Fibroblast of mammary gland (primary cell): ENCODE results near the gene TEX13C.

Experiments
- DNase-seq: peaks from one replicate; pipeline ENCODE4 v3.0.0-alpha.2; 2010; ENCODE audit warnings: low read depth
- H3K4me3 ChIP-seq: 2 replicates; pipeline ENCODE4 v1.5.1; 2011; ENCODE audit warnings: low read depth, mild to moderate bottlenecking, low read length, moderate library complexity; ENCODE audit not compliant: control insufficient read depth
- TF ChIP-seq, protein P1 (sequence below): conservative IDR thresholded peaks from 2 replicates; pipeline ENCODE4 v1.5.1; 2011; ENCODE audit warnings: low read depth, low read length, inconsistent platforms; ENCODE audit not compliant: control insufficient read depth, insufficient read depth

Gene TEX13C

DNA sequence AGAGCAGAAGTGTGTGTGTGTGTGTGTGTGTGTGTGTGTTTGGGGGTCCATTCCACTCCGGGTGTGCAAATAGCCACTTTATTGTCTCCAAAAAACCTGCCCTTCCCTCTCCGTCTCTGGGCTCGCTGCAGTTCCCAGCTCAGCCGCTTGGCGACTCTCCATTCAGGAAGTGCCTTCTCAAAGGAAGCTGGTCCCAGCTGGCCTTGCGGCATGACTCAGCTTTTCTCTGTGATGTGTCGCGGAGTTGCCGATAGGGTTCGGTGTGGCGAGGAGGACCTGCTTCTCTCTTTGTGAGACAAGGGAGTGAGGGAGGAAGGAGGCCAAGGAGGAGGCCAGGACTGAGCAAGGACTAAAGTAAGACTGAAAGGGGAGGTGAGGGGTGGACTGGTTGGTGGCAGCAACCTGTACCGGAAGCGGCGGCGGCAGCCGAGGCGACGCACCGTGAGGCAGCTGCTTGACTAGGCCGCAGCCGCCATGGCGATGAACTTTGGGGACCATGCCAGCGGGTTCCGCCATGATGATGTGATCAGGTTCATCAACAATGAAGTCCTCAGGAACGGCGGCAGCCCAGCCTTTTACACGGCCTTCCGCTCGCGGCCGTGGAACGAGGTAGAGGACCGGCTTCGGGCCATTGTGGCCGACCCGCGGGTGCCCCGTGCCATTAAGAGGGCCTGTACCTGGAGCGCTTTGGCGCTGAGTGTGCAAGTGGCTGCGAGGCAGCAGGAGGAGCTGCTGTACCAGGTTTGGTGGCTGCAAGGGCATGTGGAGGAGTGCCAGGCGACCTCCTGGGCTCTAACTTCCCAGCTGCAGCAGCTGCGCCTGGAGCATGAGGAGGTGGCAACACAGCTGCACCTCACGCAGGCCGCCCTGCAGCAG, at the start of gene TEX13C:
TSS of gene TEX13C (plus strand) at position 226 of the 876 bp plus-strand sequence. CDS start at position 475, 249 bp downstream.
- TF ChIP-seq, protein P1, sequence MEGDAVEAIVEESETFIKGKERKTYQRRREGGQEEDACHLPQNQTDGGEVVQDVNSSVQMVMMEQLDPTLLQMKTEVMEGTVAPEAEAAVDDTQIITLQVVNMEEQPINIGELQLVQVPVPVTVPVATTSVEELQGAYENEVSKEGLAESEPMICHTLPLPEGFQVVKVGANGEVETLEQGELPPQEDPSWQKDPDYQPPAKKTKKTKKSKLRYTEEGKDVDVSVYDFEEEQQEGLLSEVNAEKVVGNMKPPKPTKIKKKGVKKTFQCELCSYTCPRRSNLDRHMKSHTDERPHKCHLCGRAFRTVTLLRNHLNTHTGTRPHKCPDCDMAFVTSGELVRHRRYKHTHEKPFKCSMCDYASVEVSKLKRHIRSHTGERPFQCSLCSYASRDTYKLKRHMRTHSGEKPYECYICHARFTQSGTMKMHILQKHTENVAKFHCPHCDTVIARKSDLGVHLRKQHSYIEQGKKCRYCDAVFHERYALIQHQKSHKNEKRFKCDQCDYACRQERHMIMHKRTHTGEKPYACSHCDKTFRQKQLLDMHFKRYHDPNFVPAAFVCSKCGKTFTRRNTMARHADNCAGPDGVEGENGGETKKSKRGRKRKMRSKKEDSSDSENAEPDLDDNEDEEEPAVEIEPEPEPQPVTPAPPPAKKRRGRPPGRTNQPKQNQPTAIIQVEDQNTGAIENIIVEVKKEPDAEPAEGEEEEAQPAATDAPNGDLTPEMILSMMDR: no peak
- DNase-seq: no peak

DNA sequence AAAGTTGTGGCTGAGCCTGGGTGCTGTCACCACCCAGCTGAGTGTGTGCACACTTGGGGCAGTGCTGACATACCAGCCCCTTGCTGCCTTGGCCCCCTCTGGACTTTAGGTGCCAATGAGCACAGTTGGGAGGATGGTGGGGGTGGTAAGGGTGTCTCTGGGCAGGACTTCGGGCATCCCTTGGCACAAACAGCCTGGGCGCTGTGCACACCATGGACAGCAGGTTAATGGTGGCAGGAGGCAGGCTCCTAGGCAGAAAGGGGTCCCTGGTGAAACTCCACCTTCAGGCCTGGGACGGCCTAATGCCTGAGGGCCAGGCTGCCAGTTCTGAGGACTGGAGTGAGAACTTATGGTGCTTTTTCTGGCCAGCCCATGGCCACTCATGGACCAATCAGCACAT, 32.4 kb upstream of the TEX13C start:
- TF ChIP-seq, protein P1: no peak
- no peak for DNase-seq
- H3K4me3 ChIP-seq: no peak overlapping the region

More for the DNA sequence above, at the start of gene TEX13C:
- no peak within 1 kb of the TSS for H3K4me3 ChIP-seq

GRCh38 chrX:125288343-125288742, 31.3 kb upstream of the TEX13C start:
- TF ChIP-seq, protein P1: no peak
- no peak for DNase-seq

DNA sequence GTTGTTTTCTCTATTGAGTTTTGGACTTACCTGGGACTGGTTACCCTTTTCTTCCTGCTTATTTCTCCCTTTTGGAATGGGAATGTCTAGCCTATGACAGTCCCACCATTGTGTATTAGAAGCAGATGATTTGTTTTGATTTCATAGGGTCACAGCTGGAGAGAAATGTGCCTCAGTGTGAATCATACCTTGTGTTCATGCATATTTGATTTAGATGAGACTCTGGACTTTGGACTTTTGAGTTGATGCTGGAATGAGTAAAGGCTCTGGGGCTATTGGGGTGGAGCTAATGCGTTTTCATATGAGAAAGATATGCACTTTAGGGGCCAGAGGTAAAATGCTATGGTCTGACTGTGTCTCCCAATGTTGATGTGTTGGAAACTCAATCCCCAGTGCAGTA, 30.5 kb upstream of the TEX13C start:
- TF ChIP-seq, protein P1: no peak
- H3K4me3 ChIP-seq: no peak overlapping the region
- DNase-seq: no peak

More at GRCh38 chrX:125288343-125288742, 31.3 kb upstream of the TEX13C start:
- no peak overlapping the region for H3K4me3 ChIP-seq

GRCh38 chrX:125289920-125290319, 29.8 kb upstream of the TEX13C start:
- no peak overlapping the region for H3K4me3 ChIP-seq
- TF ChIP-seq, protein P1: no peak
- no peak for DNase-seq

GRCh38 chrX:125291124-125291523, 28.5 kb upstream of the TEX13C start:
- TF ChIP-seq, protein P1: no peak
- no peak for DNase-seq

More at GRCh38 chrX:125291124-125291523, 28.5 kb upstream of the TEX13C start:
- no peak overlapping the region for H3K4me3 ChIP-seq
